8988T (cell line): ENCODE results near the gene TEDDM1.

Experiments
- DNase-seq: peaks from one replicate; pipeline ENCODE4 v3.0.0; 2011

The TEDDM1 gene

DNA sequence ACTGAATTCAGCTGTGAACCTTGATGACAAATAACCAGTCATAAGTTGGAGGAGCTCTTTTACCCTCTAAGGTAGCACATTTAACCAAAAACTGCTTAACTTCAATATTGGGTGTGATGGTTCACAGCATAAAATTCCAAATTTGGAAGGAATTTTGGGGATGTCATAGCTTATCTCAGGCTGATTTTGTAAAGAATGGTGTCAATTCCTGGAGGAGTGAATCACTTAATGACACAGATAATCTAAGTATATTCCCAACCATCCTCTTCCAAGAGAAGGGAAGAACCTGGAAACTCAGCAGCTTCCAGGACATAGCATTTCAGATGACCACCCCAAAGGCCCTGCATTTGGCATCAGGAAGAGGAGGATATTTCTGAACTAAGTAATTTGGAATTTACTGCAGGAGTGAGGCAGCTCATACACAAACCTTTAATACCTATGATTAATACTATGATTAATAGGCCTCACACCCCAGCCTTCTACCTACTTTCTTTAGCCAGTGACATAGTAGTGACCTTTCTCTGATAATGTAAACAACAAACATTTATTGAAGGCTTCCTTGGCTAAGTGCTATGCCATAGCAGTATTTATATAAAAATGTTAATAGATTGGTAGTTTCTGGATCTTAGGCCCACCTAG, 23.4 kb downstream of the TEDDM1 start:
- DNase-seq = no peak

GRCh38 chr1:182374101-182374834, 26.2 kb downstream of the TEDDM1 start:
- no peak for DNase-seq

DNA sequence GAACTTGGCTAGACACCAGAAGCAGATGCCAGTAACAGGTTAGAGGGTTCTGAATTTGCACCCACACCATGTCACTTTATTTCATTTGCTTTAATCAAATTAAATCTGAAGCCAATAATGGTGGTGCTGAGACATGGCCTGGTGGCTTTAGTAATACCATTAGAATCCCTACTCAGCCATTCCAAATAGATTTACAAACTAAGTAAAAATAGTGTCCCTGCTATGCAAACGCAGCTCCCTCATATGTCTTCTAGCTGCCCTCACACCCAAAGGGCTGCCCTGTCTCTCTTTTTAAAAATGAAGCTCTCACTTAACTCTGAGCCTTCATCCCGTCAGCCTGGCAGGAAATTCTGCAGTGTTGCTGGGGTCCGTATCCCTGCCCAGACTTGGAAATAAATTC, 29.9 kb downstream of the TEDDM1 start:
- DNase-seq = no peak

DNA sequence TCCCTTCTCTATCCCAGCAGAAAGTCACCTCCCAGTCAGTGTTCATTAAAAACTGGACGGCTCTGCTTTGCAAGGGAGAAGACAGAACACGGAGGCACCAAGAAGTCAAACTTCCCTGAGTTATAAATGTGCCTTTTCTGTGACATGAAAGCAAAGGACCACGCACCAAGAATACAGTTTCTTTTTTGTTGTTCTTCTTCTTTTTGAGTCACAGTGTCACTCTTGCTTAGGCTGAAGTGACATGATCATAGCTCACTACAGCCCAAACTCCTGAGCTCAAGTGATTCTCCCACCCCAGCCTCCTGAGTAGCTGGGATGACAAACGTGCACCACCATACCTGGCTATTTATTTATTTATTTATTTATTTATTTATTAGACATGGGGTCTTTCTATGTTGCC, 31.6 kb downstream of the TEDDM1 start:
- DNase-seq = no peak

DNA sequence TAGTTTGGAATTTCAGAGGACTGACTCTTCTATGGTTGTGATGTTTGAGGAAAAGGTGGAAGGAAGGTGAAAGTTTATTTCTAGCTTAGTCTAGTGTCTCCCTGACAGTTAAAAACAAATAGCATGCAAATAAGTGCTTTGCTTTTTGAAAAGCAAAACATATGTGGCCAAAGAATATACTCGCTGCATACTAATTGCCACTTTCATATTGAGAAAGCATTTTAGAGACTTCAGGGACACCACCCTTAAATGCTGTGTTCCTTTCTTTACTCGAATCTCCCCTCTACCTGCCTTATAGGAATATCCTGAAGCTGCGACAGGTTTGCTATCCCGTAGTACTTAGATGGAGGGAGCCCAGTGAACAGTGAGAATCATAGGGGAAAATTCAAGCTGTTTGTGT, 32.1 kb downstream of the TEDDM1 start:
- no peak for DNase-seq

GRCh38 chr1:182367926-182368325, 32.5 kb downstream of the TEDDM1 start:
- no peak for DNase-seq

DNA sequence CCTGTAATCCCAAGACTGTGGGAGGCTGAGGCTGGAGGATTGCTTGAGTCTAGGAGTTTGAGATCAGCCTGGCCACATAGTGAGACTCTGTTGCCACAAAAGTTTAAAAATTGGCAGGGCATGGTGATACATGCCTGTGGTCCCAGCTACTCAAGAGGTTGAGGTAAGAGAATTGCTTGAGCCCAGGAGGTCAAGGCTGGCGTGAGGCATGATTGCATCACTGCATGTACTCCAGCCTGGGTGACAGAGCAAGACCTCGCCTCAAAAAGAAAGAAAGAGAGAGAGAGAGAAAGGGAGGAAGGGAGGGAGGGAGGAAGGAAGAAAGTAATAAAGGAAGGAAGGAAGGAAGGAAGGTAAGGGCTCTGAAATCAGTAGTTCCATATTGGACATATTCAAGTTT, 33.9 kb downstream of the TEDDM1 start:
- no peak for DNase-seq

- no peak for DNase-seq
Observed at GRCh38 chr1:182359645-182360044, 40.8 kb downstream of the TEDDM1 start.

DNA sequence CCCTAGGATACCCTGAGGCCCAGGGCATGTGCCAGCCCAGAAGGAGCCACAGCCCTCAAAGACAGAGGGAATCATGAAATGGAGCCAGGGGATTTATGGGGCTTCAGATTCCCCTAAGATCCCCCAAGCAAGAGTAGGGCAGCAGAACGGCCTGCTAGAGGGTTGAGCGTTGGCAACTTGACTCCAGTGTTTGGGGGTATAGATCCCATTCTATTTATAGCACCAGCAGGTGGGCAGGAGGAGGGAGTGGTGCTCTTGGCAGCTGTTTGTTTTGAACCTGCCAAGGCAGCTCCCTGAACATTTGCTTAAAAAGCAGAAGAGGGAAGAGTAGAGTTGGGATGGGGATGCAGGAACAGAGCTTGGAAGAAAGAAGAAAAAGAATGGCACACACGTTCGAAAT, 42.6 kb downstream of the TEDDM1 start:
- DNase-seq = no peak

DNA sequence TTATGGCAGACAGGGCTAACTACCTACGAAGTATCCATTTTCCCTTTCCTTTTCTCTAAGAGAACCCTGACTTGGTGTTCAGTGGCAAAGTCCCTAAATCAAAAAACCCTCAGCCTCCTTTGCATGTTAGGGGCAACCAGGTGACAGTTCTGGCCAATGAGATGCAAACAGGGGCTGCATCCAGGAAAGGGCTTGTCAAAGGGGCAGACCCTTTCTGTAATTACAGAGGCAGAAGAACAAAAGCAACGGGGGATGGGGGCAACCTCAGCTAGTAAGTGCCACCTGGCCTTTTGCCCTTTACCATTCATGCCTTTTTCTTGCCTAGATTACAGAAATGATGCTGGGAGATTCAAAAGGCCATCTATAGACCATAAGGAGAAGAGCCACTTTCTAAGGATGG, 43.3 kb downstream of the TEDDM1 start:
- DNase-seq = no peak

GRCh38 chr1:182355723-182356098, 44.8 kb downstream of the TEDDM1 start:
- DNase-seq = no peak

GRCh38 chr1:182351790-182352364, 48.6 kb downstream of the TEDDM1 start:
- DNase-seq = no peak

- DNase-seq = no peak
Observed at GRCh38 chr1:182350839-182351238, 49.6 kb downstream of the TEDDM1 start.

GRCh38 chr1:182348961-182349747, 51.3 kb downstream of the TEDDM1 start:
- no peak for DNase-seq
